ENCODE results near the gene GRB10.
"Not testable (repeated sequence)": the region's sequence is repeated elsewhere in the genome, so short reads cannot be mapped to it uniquely, and the experiment has no call there.

- TF ChIP-seq POLR2AphosphoS5 (IDR thresholded peaks at IDR 0.05); EZH2 (IDR thresholded peaks at IDR 0.05; ENCODE audit: borderline replicate concordance, insufficient read depth, low read length, poor library complexity, severe bottlenecking): not testable (repeated sequence)
- TF ChIP-seq, protein P1, sequence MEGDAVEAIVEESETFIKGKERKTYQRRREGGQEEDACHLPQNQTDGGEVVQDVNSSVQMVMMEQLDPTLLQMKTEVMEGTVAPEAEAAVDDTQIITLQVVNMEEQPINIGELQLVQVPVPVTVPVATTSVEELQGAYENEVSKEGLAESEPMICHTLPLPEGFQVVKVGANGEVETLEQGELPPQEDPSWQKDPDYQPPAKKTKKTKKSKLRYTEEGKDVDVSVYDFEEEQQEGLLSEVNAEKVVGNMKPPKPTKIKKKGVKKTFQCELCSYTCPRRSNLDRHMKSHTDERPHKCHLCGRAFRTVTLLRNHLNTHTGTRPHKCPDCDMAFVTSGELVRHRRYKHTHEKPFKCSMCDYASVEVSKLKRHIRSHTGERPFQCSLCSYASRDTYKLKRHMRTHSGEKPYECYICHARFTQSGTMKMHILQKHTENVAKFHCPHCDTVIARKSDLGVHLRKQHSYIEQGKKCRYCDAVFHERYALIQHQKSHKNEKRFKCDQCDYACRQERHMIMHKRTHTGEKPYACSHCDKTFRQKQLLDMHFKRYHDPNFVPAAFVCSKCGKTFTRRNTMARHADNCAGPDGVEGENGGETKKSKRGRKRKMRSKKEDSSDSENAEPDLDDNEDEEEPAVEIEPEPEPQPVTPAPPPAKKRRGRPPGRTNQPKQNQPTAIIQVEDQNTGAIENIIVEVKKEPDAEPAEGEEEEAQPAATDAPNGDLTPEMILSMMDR (IDR thresholded peaks at IDR 0.05; ENCODE audit: poor library complexity, severe bottlenecking): not testable (repeated sequence)
These were observed 199.4 kb downstream of the GRB10 start for GRCh38 chr7:50583295-50583694.
